ENCODE data around the gene PRAME. TPM values are rescaled to one million over a fixed set of nuclear protein-coding genes. Genes with fewer than 3 reads are reported as not detected.

Gene PRAME
- total RNA-seq, 1 experiment from 2014 or later: not detected

GRCh38 chr22:22536916-22537315 lies 22.1 kb downstream of the PRAME start:
- POLR2A ChIA-PET: no interaction called here
- TF ChIP-seq CTCF (IDR thresholded peaks at IDR 0.05; ENCODE audit: unreplicated experiment): no peak
- CTCF ChIA-PET: no interaction called here
- Mint-ChIP-seq H3K4me3 (ENCODE audit: unreplicated experiment) (no peak overlapping the region), H3K36me3 (ENCODE audit: insufficient read depth, unreplicated experiment) (no peaks in the 10 kb centered on the region), H3K27ac (ENCODE audit: low read depth, unreplicated experiment) (no peak overlapping the region), H3K27me3 (ENCODE audit: insufficient read depth, unreplicated experiment) (peaks cover 11% of the 10 kb centered on the region), H3K9me3 (ENCODE audit: unreplicated experiment) (no peaks in the 10 kb centered on the region), H3K4me1 (ENCODE audit: insufficient read depth, unreplicated experiment) (no peaks in the 10 kb centered on the region)
- intact Hi-C loops (cut with micrococcal nuclease): no loop called here
- DNase-seq (ENCODE audit: unreplicated experiment): no peak
- no TSS peak for BruUV-seq (replicated peaks)

- Mint-ChIP-seq H3K9me3 (ENCODE audit: unreplicated experiment) (no peaks in the 10 kb centered on the region), H3K4me1 (ENCODE audit: insufficient read depth, unreplicated experiment) (no peaks in the 10 kb centered on the region), H3K36me3 (ENCODE audit: insufficient read depth, unreplicated experiment) (no peaks in the 10 kb centered on the region), H3K27ac (ENCODE audit: low read depth, unreplicated experiment) (no peak overlapping the region), H3K27me3 (ENCODE audit: insufficient read depth, unreplicated experiment) (peaks cover 11% of the 10 kb centered on the region), H3K4me3 (ENCODE audit: unreplicated experiment) (no peak overlapping the region)
- CTCF ChIA-PET: no interaction called here
- POLR2A ChIA-PET: no interaction called here
- no peak for TF ChIP-seq CTCF (IDR thresholded peaks at IDR 0.05; ENCODE audit: unreplicated experiment)
- DNase-seq (ENCODE audit: unreplicated experiment): no peak
- intact Hi-C loops (cut with micrococcal nuclease): no loop called here
- BruUV-seq (replicated peaks): no TSS peak
Measured at GRCh38 chr22:22536515-22536914, 22.6 kb downstream of the PRAME start.

- Mint-ChIP-seq H3K9me3 (ENCODE audit: unreplicated experiment) (no peaks in the 10 kb centered on the region), H3K4me3 (ENCODE audit: unreplicated experiment) (no peak overlapping the region), H3K27ac (ENCODE audit: low read depth, unreplicated experiment) (no peak overlapping the region), H3K4me1 (ENCODE audit: insufficient read depth, unreplicated experiment) (no peaks in the 10 kb centered on the region), H3K27me3 (ENCODE audit: insufficient read depth, unreplicated experiment) (peaks cover 11% of the 10 kb centered on the region), H3K36me3 (ENCODE audit: insufficient read depth, unreplicated experiment) (no peaks in the 10 kb centered on the region)
- ChIA-PET POLR2A (no interaction called here), CTCF (interaction anchor here (0.6 kb wide), 1 partner anchor 72 kb away, joined by 3 read pairs; no protein-coding TSS in a partner anchor)
- intact Hi-C loops (cut with micrococcal nuclease): no loop called here
- no peak for DNase-seq (ENCODE audit: unreplicated experiment)
- no peak for TF ChIP-seq CTCF (IDR thresholded peaks at IDR 0.05; ENCODE audit: unreplicated experiment)
- BruUV-seq (replicated peaks): no TSS peak
Measured at GRCh38 chr22:22535662-22536061, 23.4 kb downstream of the PRAME start.

- DNase-seq (ENCODE audit: unreplicated experiment): no peak
- H3K9me3 Mint-ChIP-seq (ENCODE audit: unreplicated experiment): no peaks in the 10 kb centered on the region
- POLR2A ChIA-PET: no interaction called here
- H3K4me3 Mint-ChIP-seq (ENCODE audit: unreplicated experiment): no peak overlapping the region
- intact Hi-C loops (cut with micrococcal nuclease): no loop called here
- CTCF ChIA-PET: interaction anchor here (0.6 to 1.3 kb wide), 4 partner anchors 41 to 325 kb away, joined by 3 read pairs; no protein-coding TSS in a partner anchor
- H3K27me3 Mint-ChIP-seq (ENCODE audit: insufficient read depth, unreplicated experiment): peaks cover 11% of the 10 kb centered on the region
- no peak overlapping the region for H3K27ac Mint-ChIP-seq (ENCODE audit: low read depth, unreplicated experiment)
- TF ChIP-seq CTCF (IDR thresholded peaks at IDR 0.05; ENCODE audit: unreplicated experiment): no peak
- BruUV-seq (replicated peaks): no TSS peak
- no peaks in the 10 kb centered on the region for H3K4me1 Mint-ChIP-seq (ENCODE audit: insufficient read depth, unreplicated experiment)
- no peaks in the 10 kb centered on the region for H3K36me3 Mint-ChIP-seq (ENCODE audit: insufficient read depth, unreplicated experiment)
Measured at GRCh38 chr22:22534604-22535415, 24.3 kb downstream of the PRAME start.
